Fibroblast of villous mesenchyme (primary cell): Measurements from ENCODE around the gene PPP5C. TPM values are rescaled to one million over a fixed set of nuclear protein-coding genes. Genes with fewer than 3 reads are reported as not detected.

Source experiments
- small RNA-seq: library from RNA; depleted of rRNA; stranded (forward); fragments of <200 nt; gene quantifications from one replicate; pipeline ENCODE3, GENCODE V24; 2012
- total RNA-seq: library from RNA; depleted of rRNA; stranded (reverse); fragments of >200 nt; gene quantifications from 2 replicates; pipeline ENCODE4 v1.2.3, GENCODE V29; 2012

PPP5C gene
- total RNA-seq, 1 donor = 44.9 TPM

Small RNA genes lying within 50 kb of the gene (small RNA-seq; reads per million reads assigned to genes)
- not detected for gene RNU6-924P

Other genes with a start within 250 kb of the PPP5C start
- gene IGFL3, start 222.4 kb upstream of the PPP5C start, total RNA-seq = not detected in 2 replicates
- not detected in 2 replicates for gene IGFL2, start 198.8 kb upstream of the PPP5C start, total RNA-seq
- gene IGFL1, start 117.3 kb upstream of the PPP5C start, total RNA-seq = not detected in 2 replicates
- gene HIF3A, start 50.0 kb upstream of the PPP5C start, total RNA-seq = 0.43 and 0.64 TPM in 2 replicates
- 8.6 and 12.9 TPM in 2 replicates for gene CCDC8, start 66.5 kb downstream of the PPP5C start, total RNA-seq
- gene PNMA8C, start 81.8 kb downstream of the PPP5C start, total RNA-seq = under 0.01 TPM in 2 replicates
- 0.97 and 9.9 TPM in 2 replicates for gene PNMA8A, start 124.5 kb downstream of the PPP5C start, total RNA-seq
- gene PNMA8B, start 148.8 kb downstream of the PPP5C start, total RNA-seq = 0.32 and 0.43 TPM in 2 replicates